G401 (cell line): ENCODE results near the gene NID1. TPM values are rescaled to one million over a fixed set of nuclear protein-coding genes. Genes with fewer than 3 reads are reported as not detected.
"Not testable (repeated sequence)": the region's sequence is repeated elsewhere in the genome, so short reads cannot be mapped to it uniquely, and the experiment has no call there.

Experiments used
- DNase-seq: peaks from one replicate; pipeline ENCODE4 v3.0.0-alpha.2; 2015; ENCODE audit warnings: low spot score
- in situ Hi-C: cut with HindIII; loops from 2 replicates; pipeline ENCODE4 v1.10.0; 2016; ENCODE audit warnings: low sequenced_read_pairs, mixed read lengths
- total RNA-seq: library from RNA; depleted of rRNA; stranded (reverse); fragments of >200 nt; shearing (Covaris generic); gene quantifications from 2 replicates; pipeline ENCODE4 v1.2.3, GENCODE V29; 2014; rRNA removed

NID1 gene
- total RNA-seq, 1 experiment from 2014 or later: 27.2 TPM

GRCh38 chr1:235931171-235931738, 133.6 kb downstream of the NID1 start:
- in situ Hi-C loops: no loop called here
- DNase-seq: no peak

- in situ Hi-C loops: no loop called here
- DNase-seq: no peak
These were observed 134.3 kb downstream of the NID1 start for GRCh38 chr1:235930543-235930942.

- no peak for DNase-seq
- in situ Hi-C loops: no loop called here
These were observed 135.7 kb downstream of the NID1 start for GRCh38 chr1:235929216-235929615.

- no peak for DNase-seq
- in situ Hi-C loops: no loop called here
These were observed 136.7 kb downstream of the NID1 start for GRCh38 chr1:235928197-235928596.

GRCh38 chr1:235927551-235927950, 137.3 kb downstream of the NID1 start:
- DNase-seq, in situ Hi-C loops: not testable (repeated sequence)

Other genes with a start within 250 kb of the NID1 start
- 0.58 and 0.68 TPM in 2 replicates for gene LYST, start 198.2 kb downstream of the NID1 start, total RNA-seq
- gene GPR137B, start 77.4 kb upstream of the NID1 start, total RNA-seq: 0.37 and 4.2 TPM in 2 replicates
- 6.3 and 13.3 TPM in 2 replicates for gene ERO1B, start 216.9 kb upstream of the NID1 start, total RNA-seq